ENCODE data around the gene FAM181A. TPM values are rescaled to one million over a fixed set of nuclear protein-coding genes. Genes with fewer than 3 reads are reported as not detected.

Gene FAM181A
- total RNA-seq, 1 experiment from 2014 or later: not detected

GRCh38 chr14:93911975-93912615 is 15.0 kb upstream of the FAM181A start:
- no peak for ATAC-seq
- no TSS peak for BruUV-seq (replicated peaks)
- intact Hi-C loops (cut with micrococcal nuclease; ENCODE audit: unreplicated experiment): no loop called here
- TF ChIP-seq REST (IDR thresholded peaks at IDR 0.05; ENCODE audit: insufficient read depth in 1 of 2, low read depth in 2 of 2, low read length in 1 of 2) (no peak), TCF7L2 (IDR thresholded peaks at IDR 0.05; ENCODE audit: low read depth, low read length) (no peak), SIN3A (IDR thresholded peaks at IDR 0.05; ENCODE audit: borderline replicate concordance, insufficient read depth, low read depth, low read length) (no peak), CTCF (IDR thresholded peaks at IDR 0.05) (no peak), POLR2AphosphoS5 (IDR thresholded peaks at IDR 0.05; ENCODE audit: low read depth, low read length) (no peak)
- in situ Hi-C loops (cut with HindIII; ENCODE audit: low pct_unique_long_range_greater_than_20kb, low sequenced_read_pairs): no loop called here
- H3K27ac ChIP-seq (ENCODE audit: low read length): no peak overlapping the region
- H3K4me1 ChIP-seq (ENCODE audit: control insufficient read depth, insufficient read depth, low read length): no peaks in the 10 kb centered on the region
- H3K36me3 ChIP-seq (ENCODE audit: control insufficient read depth, insufficient read depth, low read length): no peaks in the 10 kb centered on the region
- no peak overlapping the region for H3K4me3 ChIP-seq (ENCODE audit: low read depth in 2 of 2, low read length in 2 of 2)
- ChIA-PET POLR2A (interaction anchor here (0.7 kb wide), 1 partner anchor 98 kb away, joined by 4 read pairs; no protein-coding TSS in a partner anchor), CTCF (no interaction called here)
- H3K9me3 ChIP-seq (ENCODE audit: control insufficient read depth, insufficient read depth, low read depth, low read length): no peaks in the 10 kb centered on the region
- DNase-seq (ENCODE audit: low read depth, low spot score): no peak
- H3K27me3 ChIP-seq (ENCODE audit: control insufficient read depth, insufficient read depth, low read length): no peaks in the 10 kb centered on the region

GRCh38 chr14:93912782-93913181 is 14.4 kb upstream of the FAM181A start:
- ChIA-PET POLR2A (interaction anchor here (0.7 kb wide), 1 partner anchor 99 kb away, joined by 4 read pairs; no protein-coding TSS in a partner anchor), CTCF (no interaction called here)
- Histone ChIP-seq H3K4me3 (ENCODE audit: low read depth in 2 of 2, low read length in 2 of 2) (no peak overlapping the region), H3K27me3 (ENCODE audit: control insufficient read depth, insufficient read depth, low read length) (no peaks in the 10 kb centered on the region), H3K4me1 (ENCODE audit: control insufficient read depth, insufficient read depth, low read length) (no peaks in the 10 kb centered on the region), H3K9me3 (ENCODE audit: control insufficient read depth, insufficient read depth, low read depth, low read length) (no peaks in the 10 kb centered on the region), H3K36me3 (ENCODE audit: control insufficient read depth, insufficient read depth, low read length) (no peaks in the 10 kb centered on the region), H3K27ac (ENCODE audit: low read length) (no peak overlapping the region)
- no TSS peak for BruUV-seq (replicated peaks)
- ATAC-seq (no peak), DNase-seq (ENCODE audit: low read depth, low spot score) (no peak)
- intact Hi-C loops (cut with micrococcal nuclease; ENCODE audit: unreplicated experiment): no loop called here
- in situ Hi-C loops (cut with HindIII; ENCODE audit: low pct_unique_long_range_greater_than_20kb, low sequenced_read_pairs): no loop called here
- no peak for TF ChIP-seq TCF7L2 (IDR thresholded peaks at IDR 0.05; ENCODE audit: low read depth, low read length)
- no peak for TF ChIP-seq SIN3A (IDR thresholded peaks at IDR 0.05; ENCODE audit: borderline replicate concordance, insufficient read depth, low read depth, low read length)
- no peak for TF ChIP-seq REST (IDR thresholded peaks at IDR 0.05; ENCODE audit: insufficient read depth in 1 of 2, low read depth in 2 of 2, low read length in 1 of 2)
- TF ChIP-seq POLR2AphosphoS5 (IDR thresholded peaks at IDR 0.05; ENCODE audit: low read depth, low read length): no peak
- TF ChIP-seq CTCF (IDR thresholded peaks at IDR 0.05): no peak

Measured in Panc1 (cell line).